SK-N-MC (cell line): ENCODE results near the gene SLCO4A1.

Experiments used
- EZH2 ChIP-seq: fragments of 200-600 bp; sonication (generic); IDR thresholded peaks from one replicate; pipeline ENCODE4 v1.6.1; 2017; ENCODE audit warnings: antibody characterized with exemption
- FOXP2 ChIP-seq: optimal IDR thresholded peaks from 2 replicates; pipeline ENCODE3; 2011; ENCODE audit warnings: mild to moderate bottlenecking, moderate library complexity; ENCODE audit not compliant: insufficient read depth; ENCODE audit errors: extremely low read length, control extremely low read depth

GRCh38 chr20:62677678-62678077, 35.4 kb downstream of the SLCO4A1 start:
- TF ChIP-seq FOXP2 (no peak), EZH2 (no peak)
